ENCODE results near the gene KCND2.

The KCND2 gene

DNA sequence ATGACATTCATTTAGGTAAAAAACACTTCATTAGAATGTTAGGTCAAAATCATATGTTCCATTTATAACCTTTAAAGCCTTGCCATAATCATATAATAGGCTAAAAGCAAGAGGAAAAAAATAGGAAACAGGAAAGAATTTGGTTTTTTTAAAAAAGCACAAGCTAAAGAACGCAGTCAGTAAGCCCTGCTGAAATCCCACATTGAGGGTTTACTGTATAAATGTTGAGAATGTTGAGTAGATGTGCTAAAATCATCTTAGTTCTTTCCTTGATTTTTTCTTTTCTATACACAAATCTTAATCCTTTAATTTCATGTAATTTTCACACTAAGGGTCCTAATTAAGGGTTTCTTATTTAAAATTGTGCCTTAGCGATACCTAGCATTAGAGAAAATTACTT, 452.0 kb downstream of the KCND2 start:
- in situ Hi-C loops (cut with HindIII; ENCODE audit: low sequenced_read_pairs): no loop called here

GRCh38 chr7:120725376-120726039, 452.5 kb downstream of the KCND2 start:
- no peak overlapping the region for H3K4me3 ChIP-seq (ENCODE audit: low read depth, low read length)
- in situ Hi-C loops (cut with HindIII; ENCODE audit: low sequenced_read_pairs): no loop called here
- DNase-seq (ENCODE audit: low read depth, low spot score): peak; percentile 60
- peak; percentile 68 for TF ChIP-seq CTCF (IDR thresholded peaks at IDR 0.05; ENCODE audit: low read depth, low read length)

More for the DNA sequence above, 452.0 kb downstream of the KCND2 start:
- no peak for DNase-seq (ENCODE audit: low read depth, low spot score)
- no peak for TF ChIP-seq CTCF (IDR thresholded peaks at IDR 0.05; ENCODE audit: low read depth, low read length)
- H3K4me3 ChIP-seq (ENCODE audit: low read depth, low read length): no peak overlapping the region

DNA sequence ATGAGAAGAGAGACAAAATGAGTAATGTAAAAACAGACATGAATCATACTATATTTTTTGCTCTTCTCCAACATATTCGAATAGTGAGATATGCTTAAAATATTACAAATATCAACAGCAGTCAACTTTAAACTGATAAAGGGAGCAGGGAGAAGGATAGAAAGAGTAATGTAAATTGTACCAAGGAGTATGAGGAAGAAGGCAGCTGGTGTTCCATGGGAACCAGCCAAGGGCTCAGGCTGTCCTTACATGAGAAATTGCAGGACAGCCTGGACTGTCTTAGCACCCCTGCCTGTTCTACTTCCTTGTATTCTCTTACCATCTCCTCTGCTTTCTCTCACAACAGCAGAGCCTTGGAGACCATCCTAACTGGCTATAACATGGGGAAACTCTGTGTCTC, 456.3 kb downstream of the KCND2 start:
- in situ Hi-C loops (cut with HindIII; ENCODE audit: low sequenced_read_pairs): no loop called here
- H3K4me3 ChIP-seq (ENCODE audit: low read depth, low read length): no peak overlapping the region
- TF ChIP-seq CTCF (IDR thresholded peaks at IDR 0.05; ENCODE audit: low read depth, low read length): no peak
- no peak for DNase-seq (ENCODE audit: low read depth, low spot score)

GRCh38 chr7:120731271-120731670, 458.3 kb downstream of the KCND2 start:
- in situ Hi-C loops (cut with HindIII; ENCODE audit: low sequenced_read_pairs): no loop called here
- no peak for DNase-seq (ENCODE audit: low read depth, low spot score)
- TF ChIP-seq CTCF (IDR thresholded peaks at IDR 0.05; ENCODE audit: low read depth, low read length): no peak
- H3K4me3 ChIP-seq (ENCODE audit: low read depth, low read length): no peak overlapping the region

DNA sequence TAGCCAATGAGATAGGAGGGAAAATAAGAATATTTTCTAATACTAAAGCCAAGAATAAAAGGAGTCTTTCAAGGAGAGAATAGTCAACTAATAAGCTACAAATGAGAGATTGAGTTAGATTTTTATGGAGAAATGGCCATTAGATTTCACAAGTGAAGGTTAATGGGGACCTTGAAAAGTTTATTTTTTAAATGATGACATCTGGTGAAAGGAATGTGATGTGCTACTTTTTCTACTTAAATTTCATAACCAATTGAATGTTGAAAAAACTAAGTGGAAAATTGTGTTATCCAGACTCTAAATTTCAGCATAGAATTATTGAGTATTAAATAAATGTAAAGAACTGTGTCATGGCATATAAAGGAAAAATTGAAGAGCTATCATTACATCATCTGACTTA, 459.3 kb downstream of the KCND2 start:
- in situ Hi-C loops (cut with HindIII; ENCODE audit: low sequenced_read_pairs): no loop called here
- no peak for TF ChIP-seq CTCF (IDR thresholded peaks at IDR 0.05; ENCODE audit: low read depth, low read length)
- no peak for DNase-seq (ENCODE audit: low read depth, low spot score)
- H3K4me3 ChIP-seq (ENCODE audit: low read depth, low read length): no peak overlapping the region

DNA sequence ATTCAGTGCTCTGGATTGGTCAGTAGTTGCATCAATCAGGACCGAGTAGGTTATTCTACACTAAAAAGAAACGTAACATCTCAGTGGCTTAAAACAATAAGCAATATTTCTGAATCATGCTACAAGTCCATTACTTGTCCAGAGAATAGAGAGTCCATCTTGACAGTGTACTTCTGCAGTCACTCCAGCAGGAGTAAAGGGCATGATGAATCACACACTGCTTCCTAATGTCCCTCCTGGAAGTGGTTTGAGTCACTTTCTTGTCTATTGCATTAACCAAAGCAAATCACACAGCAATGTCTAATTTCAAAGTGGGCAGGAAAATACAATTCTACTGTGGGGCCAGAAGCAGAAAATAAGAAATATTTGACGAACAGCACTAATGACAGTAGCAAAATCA, 460.2 kb downstream of the KCND2 start:
- TF ChIP-seq CTCF (IDR thresholded peaks at IDR 0.05; ENCODE audit: low read depth, low read length): no peak
- H3K4me3 ChIP-seq (ENCODE audit: low read depth, low read length): no peak overlapping the region
- peak; percentile 83 for DNase-seq (ENCODE audit: low read depth, low spot score)
- in situ Hi-C loops (cut with HindIII; ENCODE audit: low sequenced_read_pairs): no loop called here

Data from astrocyte of the spinal cord (primary cell).